ENCODE measurements around the gene CPNE2.

DNA sequence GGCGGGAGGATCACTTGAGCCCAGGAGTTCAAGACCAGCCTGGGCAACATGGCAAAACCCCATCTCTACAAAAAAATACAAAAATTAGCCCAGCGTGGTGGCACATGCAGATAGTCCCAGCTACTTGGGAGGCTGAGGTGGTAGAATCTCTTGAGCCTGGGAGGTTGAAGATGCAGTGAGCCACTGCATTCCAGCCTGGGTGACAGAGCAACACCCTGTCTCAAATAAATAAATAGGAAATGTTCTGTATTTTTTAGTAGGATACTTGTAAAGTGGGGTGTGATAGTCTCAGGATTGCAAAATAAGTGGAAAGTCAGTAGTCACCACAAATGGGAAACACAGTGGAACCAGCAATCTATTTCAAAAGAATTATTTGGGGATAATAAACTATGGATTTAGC lies 97.8 kb downstream of the CPNE2 start:
- TF ChIP-seq, protein P1, sequence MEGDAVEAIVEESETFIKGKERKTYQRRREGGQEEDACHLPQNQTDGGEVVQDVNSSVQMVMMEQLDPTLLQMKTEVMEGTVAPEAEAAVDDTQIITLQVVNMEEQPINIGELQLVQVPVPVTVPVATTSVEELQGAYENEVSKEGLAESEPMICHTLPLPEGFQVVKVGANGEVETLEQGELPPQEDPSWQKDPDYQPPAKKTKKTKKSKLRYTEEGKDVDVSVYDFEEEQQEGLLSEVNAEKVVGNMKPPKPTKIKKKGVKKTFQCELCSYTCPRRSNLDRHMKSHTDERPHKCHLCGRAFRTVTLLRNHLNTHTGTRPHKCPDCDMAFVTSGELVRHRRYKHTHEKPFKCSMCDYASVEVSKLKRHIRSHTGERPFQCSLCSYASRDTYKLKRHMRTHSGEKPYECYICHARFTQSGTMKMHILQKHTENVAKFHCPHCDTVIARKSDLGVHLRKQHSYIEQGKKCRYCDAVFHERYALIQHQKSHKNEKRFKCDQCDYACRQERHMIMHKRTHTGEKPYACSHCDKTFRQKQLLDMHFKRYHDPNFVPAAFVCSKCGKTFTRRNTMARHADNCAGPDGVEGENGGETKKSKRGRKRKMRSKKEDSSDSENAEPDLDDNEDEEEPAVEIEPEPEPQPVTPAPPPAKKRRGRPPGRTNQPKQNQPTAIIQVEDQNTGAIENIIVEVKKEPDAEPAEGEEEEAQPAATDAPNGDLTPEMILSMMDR (optimal IDR thresholded peaks at IDR 0.05 in 1 of 3, IDR thresholded peaks at IDR 0.05 in 1 of 3, conservative IDR thresholded peaks at IDR 0.05 in 1 of 3; ENCODE audit: extremely low read depth in 1 of 3, insufficient read depth in 2 of 3, low read length in 3 of 3) = no peak
- no peak for TF ChIP-seq EZH2 (IDR thresholded peaks at IDR 0.05; ENCODE audit: low read length)

Measured in keratinocyte (primary cell).